Activated naive CD8-positive, alpha-beta T cell treated with anti-CD3 and anti-CD28 coated beads for 36 hours (primary cell): Measurements from ENCODE around the gene TCF3. TPM values are rescaled to one million over a fixed set of nuclear protein-coding genes. Genes with fewer than 3 reads are reported as not detected.

Experiments
- DNase-seq: peaks from one replicate; pipeline ENCODE4 v3.0.0; 2021
- H3K27ac Mint-ChIP-seq: one replicate; pipeline ENCODE4 v1.8.0; 2022; ENCODE audit warnings: mild to moderate bottlenecking, moderate library complexity, mixed read lengths
- H3K27me3 Mint-ChIP-seq: one replicate; pipeline ENCODE4 v1.8.0; 2022; ENCODE audit warnings: mild to moderate bottlenecking, mixed read lengths
- H3K36me3 Mint-ChIP-seq: one replicate; pipeline ENCODE4 v1.8.0; 2021; ENCODE audit warnings: mild to moderate bottlenecking, mixed read lengths
- H3K4me1 Mint-ChIP-seq: one replicate; pipeline ENCODE4 v1.8.0; 2021; ENCODE audit warnings: mixed read lengths
- H3K4me3 Mint-ChIP-seq: one replicate; pipeline ENCODE4 v1.8.0; 2022; ENCODE audit warnings: mild to moderate bottlenecking, moderate library complexity, mixed read lengths
- H3K9me3 Mint-ChIP-seq: one replicate; pipeline ENCODE4 v1.8.0; 2022; ENCODE audit warnings: mixed read lengths
- total RNA-seq, 2 experiments: library from RNA; stranded (reverse); gene quantifications; one replicate each; pipeline ENCODE4 v1.2.3, GENCODE V29; 2021

TCF3 gene
- total RNA-seq, 2 experiments from 2014 or later = 106 TPM

GRCh38 chr19:1631557-1632100 lies 20.8 kb downstream of the TCF3 start:
- no peaks in the 10 kb centered on the region for H3K27me3 Mint-ChIP-seq
- peaks cover 6% of the 10 kb centered on the region for H3K36me3 Mint-ChIP-seq
- peaks cover 2% of the 10 kb centered on the region for H3K4me1 Mint-ChIP-seq
- H3K27ac Mint-ChIP-seq = no peak overlapping the region
- no peak for DNase-seq
- H3K4me3 Mint-ChIP-seq = no peak overlapping the region
- no peaks in the 10 kb centered on the region for H3K9me3 Mint-ChIP-seq

GRCh38 chr19:1630811-1631210 lies 21.6 kb downstream of the TCF3 start:
- Mint-ChIP-seq H3K4me1 (peaks cover 2% of the 10 kb centered on the region), H3K36me3 (peaks cover 4% of the 10 kb centered on the region), H3K9me3 (no peaks in the 10 kb centered on the region), H3K27me3 (no peaks in the 10 kb centered on the region), H3K4me3 (no peak overlapping the region), H3K27ac (no peak overlapping the region)
- no peak for DNase-seq

GRCh38 chr19:1630012-1630411 lies 22.4 kb downstream of the TCF3 start:
- no peaks in the 10 kb centered on the region for H3K9me3 Mint-ChIP-seq
- H3K27me3 Mint-ChIP-seq = no peaks in the 10 kb centered on the region
- H3K4me3 Mint-ChIP-seq = no peak overlapping the region
- DNase-seq = no peak
- no peak overlapping the region for H3K27ac Mint-ChIP-seq
- no peaks in the 10 kb centered on the region for H3K36me3 Mint-ChIP-seq
- peaks cover 2% of the 10 kb centered on the region for H3K4me1 Mint-ChIP-seq

GRCh38 chr19:1629256-1629808 lies 23.1 kb downstream of the TCF3 start:
- Mint-ChIP-seq H3K9me3 (no peaks in the 10 kb centered on the region), H3K36me3 (no peaks in the 10 kb centered on the region), H3K4me1 (peaks cover 2% of the 10 kb centered on the region), H3K27me3 (no peaks in the 10 kb centered on the region), H3K4me3 (no peak overlapping the region), H3K27ac (no peak overlapping the region)
- DNase-seq = no peak

- Mint-ChIP-seq H3K9me3 (no peaks in the 10 kb centered on the region), H3K27me3 (no peaks in the 10 kb centered on the region), H3K4me3 (no peak overlapping the region), H3K4me1 (no peaks in the 10 kb centered on the region), H3K36me3 (peaks cover 2% of the 10 kb centered on the region), H3K27ac (no peak overlapping the region)
- DNase-seq = no peak
Measured at GRCh38 chr19:1627194-1627593, 25.2 kb downstream of the TCF3 start.

- no peak overlapping the region for H3K4me3 Mint-ChIP-seq
- H3K4me1 Mint-ChIP-seq = no peaks in the 10 kb centered on the region
- no peaks in the 10 kb centered on the region for H3K9me3 Mint-ChIP-seq
- no peaks in the 10 kb centered on the region for H3K27me3 Mint-ChIP-seq
- no peak for DNase-seq
- peaks cover 2% of the 10 kb centered on the region for H3K36me3 Mint-ChIP-seq
- no peak overlapping the region for H3K27ac Mint-ChIP-seq
Measured at GRCh38 chr19:1626417-1627010, 25.9 kb downstream of the TCF3 start.

GRCh38 chr19:1624458-1624857 lies 28.0 kb downstream of the TCF3 start:
- H3K27ac Mint-ChIP-seq = no peak overlapping the region
- peaks cover 2% of the 10 kb centered on the region for H3K36me3 Mint-ChIP-seq
- no peak overlapping the region for H3K4me3 Mint-ChIP-seq
- no peaks in the 10 kb centered on the region for H3K27me3 Mint-ChIP-seq
- peak; percentile 57 for DNase-seq
- H3K4me1 Mint-ChIP-seq = no peaks in the 10 kb centered on the region
- no peaks in the 10 kb centered on the region for H3K9me3 Mint-ChIP-seq

- DNase-seq = no peak
- Mint-ChIP-seq H3K4me3 (no peak overlapping the region), H3K27me3 (no peaks in the 10 kb centered on the region), H3K36me3 (peaks cover 9% of the 10 kb centered on the region), H3K27ac (peak overlapping the region; percentile 17), H3K9me3 (no peaks in the 10 kb centered on the region), H3K4me1 (peaks cover 8% of the 10 kb centered on the region)
Measured at GRCh38 chr19:1622541-1622940, 29.9 kb downstream of the TCF3 start.

GRCh38 chr19:1622007-1622406 lies 30.4 kb downstream of the TCF3 start:
- Mint-ChIP-seq H3K9me3 (no peaks in the 10 kb centered on the region), H3K27ac (no peak overlapping the region), H3K36me3 (peaks cover 10% of the 10 kb centered on the region), H3K27me3 (no peaks in the 10 kb centered on the region), H3K4me1 (peaks cover 13% of the 10 kb centered on the region), H3K4me3 (no peak overlapping the region)
- no peak for DNase-seq

GRCh38 chr19:1621574-1621973 lies 30.8 kb downstream of the TCF3 start:
- peaks cover 18% of the 10 kb centered on the region for H3K4me1 Mint-ChIP-seq
- DNase-seq = no peak
- no peaks in the 10 kb centered on the region for H3K27me3 Mint-ChIP-seq
- no peak overlapping the region for H3K4me3 Mint-ChIP-seq
- H3K27ac Mint-ChIP-seq = no peak overlapping the region
- no peaks in the 10 kb centered on the region for H3K9me3 Mint-ChIP-seq
- peaks cover 13% of the 10 kb centered on the region for H3K36me3 Mint-ChIP-seq

- DNase-seq = no peak
- Mint-ChIP-seq H3K27ac (no peak overlapping the region), H3K27me3 (no peaks in the 10 kb centered on the region), H3K9me3 (no peaks in the 10 kb centered on the region), H3K4me1 (peaks cover 21% of the 10 kb centered on the region), H3K36me3 (peaks cover 15% of the 10 kb centered on the region), H3K4me3 (no peak overlapping the region)
Measured at GRCh38 chr19:1621021-1621420, 31.4 kb downstream of the TCF3 start.

GRCh38 chr19:1620502-1620901 lies 31.9 kb downstream of the TCF3 start:
- Mint-ChIP-seq H3K27me3 (no peaks in the 10 kb centered on the region), H3K4me3 (no peak overlapping the region), H3K27ac (no peak overlapping the region), H3K4me1 (peaks cover 21% of the 10 kb centered on the region), H3K36me3 (peaks cover 20% of the 10 kb centered on the region), H3K9me3 (no peaks in the 10 kb centered on the region)
- no peak for DNase-seq

GRCh38 chr19:1619703-1620102 lies 32.7 kb downstream of the TCF3 start:
- peaks cover 24% of the 10 kb centered on the region for H3K36me3 Mint-ChIP-seq
- H3K4me1 Mint-ChIP-seq = peaks cover 21% of the 10 kb centered on the region
- no peaks in the 10 kb centered on the region for H3K27me3 Mint-ChIP-seq
- no peak overlapping the region for H3K27ac Mint-ChIP-seq
- DNase-seq = no peak
- H3K4me3 Mint-ChIP-seq = no peak overlapping the region
- H3K9me3 Mint-ChIP-seq = no peaks in the 10 kb centered on the region

- Mint-ChIP-seq H3K27me3 (no peaks in the 10 kb centered on the region), H3K4me3 (no peak overlapping the region), H3K4me1 (peaks cover 21% of the 10 kb centered on the region), H3K9me3 (no peaks in the 10 kb centered on the region), H3K36me3 (peaks cover 26% of the 10 kb centered on the region), H3K27ac (no peak overlapping the region)
- no peak for DNase-seq
Measured at GRCh38 chr19:1619094-1619439, 33.3 kb downstream of the TCF3 start.

- peak; percentile 25 for DNase-seq
- Mint-ChIP-seq H3K27me3 (no peaks in the 10 kb centered on the region), H3K4me1 (peaks cover 21% of the 10 kb centered on the region), H3K4me3 (no peak overlapping the region), H3K27ac (peak overlapping the region; percentile 64), H3K9me3 (no peaks in the 10 kb centered on the region), H3K36me3 (peaks cover 26% of the 10 kb centered on the region)
Measured at GRCh38 chr19:1618157-1619093, 34.0 kb downstream of the TCF3 start.
